ENCODE data around the gene DAB2IP.

Gene DAB2IP

DNA sequence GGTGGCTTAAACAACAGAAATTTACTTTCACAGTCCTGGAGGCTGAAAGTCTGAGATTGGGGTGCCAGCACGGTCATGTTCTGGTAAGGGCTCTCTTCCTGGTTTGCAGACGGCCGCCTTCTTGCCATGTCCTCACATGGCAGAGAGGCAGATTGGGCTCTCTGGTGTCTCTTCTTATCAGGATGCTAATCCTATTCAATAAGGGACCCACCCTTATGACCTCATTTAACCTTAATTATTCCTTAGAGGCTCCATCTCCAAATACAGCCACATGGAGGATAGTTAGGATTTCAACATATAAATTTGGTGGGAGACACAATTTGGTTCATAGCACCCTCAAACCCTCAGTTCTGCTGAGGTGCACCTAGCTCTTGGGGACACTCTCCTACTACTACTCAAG lies 180.4 kb downstream of the DAB2IP start:
- H3K27ac ChIP-seq: no peak overlapping the region
- no peak for TF ChIP-seq CTCF (IDR thresholded peaks at IDR 0.05)
- H3K4me3 ChIP-seq: no peak overlapping the region
- peak; percentile 24 for DNase-seq (ENCODE audit: low spot score)

DNA sequence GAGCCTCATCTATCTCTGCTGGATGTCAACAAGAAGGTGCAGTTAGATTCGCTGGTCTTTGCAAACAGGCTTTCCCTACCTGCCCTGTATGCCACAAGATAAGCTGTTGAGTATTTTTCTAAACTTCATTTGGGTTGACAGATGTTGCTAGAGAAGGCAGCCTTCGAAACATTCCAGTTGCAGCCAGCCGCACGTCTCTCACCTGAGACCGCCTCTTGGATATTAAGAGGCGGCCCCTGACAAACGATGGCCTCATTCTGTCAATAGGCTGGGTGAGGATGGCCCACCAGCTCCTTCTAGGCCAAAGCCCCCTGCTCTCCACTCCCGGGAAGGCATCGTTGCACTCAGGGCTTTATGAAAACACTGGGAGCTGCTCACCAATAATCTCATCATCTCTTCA lies 181.6 kb downstream of the DAB2IP start:
- H3K4me3 ChIP-seq: no peak overlapping the region
- no peak for TF ChIP-seq CTCF (IDR thresholded peaks at IDR 0.05)
- H3K27ac ChIP-seq: no peak overlapping the region
- DNase-seq (ENCODE audit: low spot score): peak; percentile 41

All from coronary artery (tissue), 2 donors.